WTC11 (cell line): ENCODE data around the gene TUBGCP6. TPM values are rescaled to one million over a fixed set of nuclear protein-coding genes. Genes with fewer than 3 reads are reported as not detected.

Experiments used
- ATAC-seq: fragments of 200-7000 bp; cut with Tn5 transposase; 2 replicates; pipeline ENCODE4 v1.10.0; 2021; ENCODE audit warnings: mild to moderate bottlenecking, moderate library complexity
- CTCF ChIA-PET: fragments of 300-600 bp; sonication (Branson Sonifier 250); formaldehyde crosslinking; loops from one replicate; lab custom pipeline; 2021; ENCODE audit warnings: antibody characterized with exemption; lab: Charles Lee
- POLR2A ChIA-PET: fragments of 350-600 bp; sonication (Branson Sonifier 250); formaldehyde crosslinking; loops from one replicate; lab custom pipeline; 2021; ENCODE audit warnings: antibody characterized with exemption; lab: Charles Lee
- DNase-seq: peaks from one replicate; pipeline ENCODE4 v3.0.0; 2021; ENCODE audit warnings: low spot score
- H3K27ac Mint-ChIP-seq: 2 replicates; pipeline ENCODE4 v1.8.0; 2021; ENCODE audit warnings: mixed read lengths
- H3K27me3 Mint-ChIP-seq: 2 replicates; pipeline ENCODE4 v1.8.0; 2021; ENCODE audit warnings: low read depth, mild to moderate bottlenecking, moderate library complexity, mixed read lengths
- H3K36me3 Mint-ChIP-seq: 2 replicates; pipeline ENCODE4 v1.8.0; 2021; ENCODE audit warnings: mixed read lengths
- H3K4me1 Mint-ChIP-seq: 2 replicates; pipeline ENCODE4 v1.8.0; 2022; ENCODE audit warnings: mixed read lengths
- H3K4me3 Mint-ChIP-seq: 2 replicates; pipeline ENCODE4 v1.8.0; 2021; ENCODE audit warnings: mild to moderate bottlenecking, moderate library complexity, mixed read lengths
- H3K9me3 Mint-ChIP-seq: 2 replicates; pipeline ENCODE4 v1.8.0; 2021; ENCODE audit warnings: mixed read lengths
- CREB1 ChIP-seq: sonication (generic); formaldehyde crosslinking; IDR thresholded peaks from 2 replicates; pipeline ENCODE4 v1.8.0; 2023; ENCODE audit warnings: mild to moderate bottlenecking, missing genetic modification reagents
- E2F4 ChIP-seq: sonication (generic); formaldehyde crosslinking; IDR thresholded peaks from 2 replicates; pipeline ENCODE4 v1.8.1; 2022; ENCODE audit warnings: low read depth, mild to moderate bottlenecking, moderate library complexity, missing genetic modification reagents, borderline replicate concordance
- ESRRA ChIP-seq: sonication (generic); formaldehyde crosslinking; IDR thresholded peaks from 2 replicates; pipeline ENCODE4 v1.8.1; 2022; ENCODE audit warnings: mild to moderate bottlenecking, missing genetic modification reagents, borderline replicate concordance
- GRHL2 ChIP-seq: fragments of 250-450 bp; sonication (Bioruptor Pico); IDR thresholded peaks from 2 replicates; pipeline ENCODE4 v1.8.0; 2022; ENCODE audit warnings: mild to moderate bottlenecking, moderate library complexity; ENCODE audit not compliant: insufficient replicate concordance, severe bottlenecking
- JUN ChIP-seq: sonication (generic); formaldehyde crosslinking; IDR thresholded peaks from 2 replicates; pipeline ENCODE4 v1.8.0; 2023; ENCODE audit warnings: mild to moderate bottlenecking, missing genetic modification reagents
- OVOL2 ChIP-seq: fragments of 250-450 bp; sonication (Bioruptor Pico); IDR thresholded peaks from 2 replicates; pipeline ENCODE4 v1.9.0; 2021; ENCODE audit warnings: mild to moderate bottlenecking, borderline replicate concordance
- RELA ChIP-seq: sonication (generic); formaldehyde crosslinking; IDR thresholded peaks from 2 replicates; pipeline ENCODE4 v1.8.1; 2022; ENCODE audit warnings: missing genetic modification reagents, mild to moderate bottlenecking, borderline replicate concordance
- RORB ChIP-seq: fragments of 250-450 bp; sonication (Bioruptor Pico); IDR thresholded peaks from 2 replicates; pipeline ENCODE4 v1.9.0; 2021; ENCODE audit warnings: mild to moderate bottlenecking
- SMAD4 ChIP-seq: sonication (generic); formaldehyde crosslinking; IDR thresholded peaks from 2 replicates; pipeline ENCODE4 v1.8.0; 2022; ENCODE audit warnings: mild to moderate bottlenecking, missing genetic modification reagents
- ZNF263 ChIP-seq: sonication (generic); formaldehyde crosslinking; IDR thresholded peaks from 2 replicates; pipeline ENCODE4 v1.8.1; 2022; ENCODE audit warnings: low read depth, mild to moderate bottlenecking, moderate library complexity, missing genetic modification reagents
- ZNF317 ChIP-seq: sonication (generic); formaldehyde crosslinking; IDR thresholded peaks from 2 replicates; pipeline ENCODE4 v1.8.1; 2023; ENCODE audit warnings: low read depth, mild to moderate bottlenecking, moderate library complexity, missing genetic modification reagents, borderline replicate concordance
- ZNF396 ChIP-seq: fragments of 250-450 bp; sonication (Bioruptor Pico); IDR thresholded peaks from 2 replicates; pipeline ENCODE4 v1.8.0; 2021; ENCODE audit warnings: mild to moderate bottlenecking, moderate library complexity, borderline replicate concordance
- ZNF532 ChIP-seq: fragments of 250-450 bp; sonication (Bioruptor Pico); IDR thresholded peaks from 2 replicates; pipeline ENCODE4 v1.9.0; 2021; ENCODE audit warnings: mild to moderate bottlenecking, borderline replicate concordance
- ZSCAN18 ChIP-seq: fragments of 250-450 bp; sonication (Bioruptor Pico); IDR thresholded peaks from 2 replicates; pipeline ENCODE4 v2.1.2; 2022; ENCODE audit warnings: mild to moderate bottlenecking, moderate library complexity
- total RNA-seq: library from RNA; stranded (reverse); gene quantifications from 3 replicates; pipeline ENCODE4 v1.2.3, GENCODE V29; 2021

Gene TUBGCP6
- total RNA-seq, 1 experiment from 2014 or later: 45.4 TPM

DNA sequence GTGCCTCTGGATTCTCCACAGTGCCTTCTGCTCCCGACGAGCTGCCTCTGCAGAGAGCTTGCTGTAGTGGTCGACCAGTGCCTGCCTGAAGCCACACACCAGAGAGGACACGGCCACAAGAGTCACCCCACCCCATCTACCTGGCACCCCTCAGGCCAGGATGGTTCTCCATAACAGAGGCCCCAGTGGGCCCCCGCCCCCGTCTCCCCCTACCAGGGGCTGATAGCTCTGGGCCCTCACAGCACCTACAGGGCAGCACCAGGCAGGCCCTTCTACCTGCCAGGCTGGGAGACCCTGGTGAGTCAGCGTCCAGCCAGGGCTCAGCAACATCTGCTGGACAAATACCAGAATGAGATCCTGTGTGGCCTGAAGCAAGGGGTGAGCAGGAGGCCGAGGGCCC, 22.3 kb downstream of the TUBGCP6 start (continued):
- TF ChIP-seq ZNF532 (CRISPR knock-in tag) (no peak), CREB1 (CRISPR knock-in tag) (no peak), OVOL2 (no peak), ZSCAN18 (no peak), E2F4 (no peak), ESRRA (CRISPR knock-in tag) (no peak)

GRCh38 chr22:50221410-50222300, 23.2 kb downstream of the TUBGCP6 start:
- CTCF ChIA-PET: interaction anchor here (0.7 to 1.0 kb wide), 3 partner anchors 19 to 80 kb away, joined by 3 to 5 read pairs (median 3); no protein-coding TSS in a partner anchor
- Mint-ChIP-seq H3K27ac (no peak overlapping the region), H3K36me3 (peaks cover 33% of the 10 kb centered on the region)

GRCh38 chr22:50220603-50221409, 24.0 kb downstream of the TUBGCP6 start:
- no peak for ATAC-seq
- Mint-ChIP-seq H3K27ac (no peak overlapping the region), H3K4me1 (peaks cover 5% of the 10 kb centered on the region; the same call in 1 of the 2 replicates), H3K9me3 (no peaks in the 10 kb centered on the region), H3K4me3 (no peak overlapping the region), H3K36me3 (peaks cover 35% of the 10 kb centered on the region), H3K27me3 (no peaks in the 10 kb centered on the region)
- CTCF ChIA-PET: interaction anchor here (0.7 to 1.0 kb wide), 3 partner anchors 20 to 79 kb away, joined by 3 to 5 read pairs (median 3); no protein-coding TSS in a partner anchor
- DNase-seq: no peak
- POLR2A ChIA-PET: no interaction called here
- TF ChIP-seq RORB (CRISPR knock-in tag): no peak

More at GRCh38 chr22:50221410-50222300, 23.2 kb downstream of the TUBGCP6 start:
- Mint-ChIP-seq H3K4me3 (no peak overlapping the region), H3K27me3 (no peaks in the 10 kb centered on the region), H3K4me1 (peaks cover 5% of the 10 kb centered on the region; the same call in 1 of the 2 replicates), H3K9me3 (no peaks in the 10 kb centered on the region)
- no peak for ATAC-seq
- DNase-seq: no peak
- no peak for TF ChIP-seq ZNF317 (CRISPR knock-in tag)
- no peak for TF ChIP-seq ZNF263
- TF ChIP-seq JUN (CRISPR knock-in tag): no peak
- no peak for TF ChIP-seq RELA (CRISPR knock-in tag)
- TF ChIP-seq ZNF396 (CRISPR knock-in tag): no peak
- no peak for TF ChIP-seq SMAD4
- TF ChIP-seq GRHL2 (CRISPR knock-in tag): no peak
- POLR2A ChIA-PET: no interaction called here
